PFSK-1 (cell line): ENCODE measurements around the gene GAPDHS.

Experiments used
- POLR2AphosphoS5 ChIP-seq: IDR thresholded peaks from 2 replicates; pipeline ENCODE4 v1.6.1; 2012; ENCODE audit warnings: low read depth, mild to moderate bottlenecking, control low read depth, low read length, moderate library complexity
- SIN3A ChIP-seq: IDR thresholded peaks from 2 replicates; pipeline ENCODE4 v1.6.1; 2012; ENCODE audit warnings: mild to moderate bottlenecking, low read length, moderate library complexity, borderline replicate concordance; ENCODE audit not compliant: insufficient read depth

DNA sequence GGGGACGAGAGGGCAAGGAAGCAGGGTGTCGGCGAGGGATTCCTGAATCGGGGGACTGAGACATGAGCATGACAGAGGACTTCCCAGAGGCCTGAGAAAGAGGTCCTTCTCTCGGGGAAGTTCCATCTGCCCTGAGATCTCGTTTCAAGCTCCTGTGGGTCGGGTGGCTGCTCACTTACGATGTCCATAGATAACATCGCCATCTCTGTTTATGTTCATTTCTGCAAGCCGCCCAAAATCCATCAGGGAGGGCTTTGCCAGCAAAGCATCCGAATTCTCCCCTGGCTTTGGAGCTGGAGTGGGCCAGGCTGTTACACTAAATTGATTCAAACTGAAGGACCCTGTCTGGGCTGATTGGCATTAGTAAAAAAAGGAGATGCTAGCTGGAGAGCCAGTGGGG lies 25.7 kb upstream of the GAPDHS start:
- TF ChIP-seq POLR2AphosphoS5 = no peak
- TF ChIP-seq SIN3A = no peak
